Epithelial cell of esophagus (primary cell): ENCODE data around the gene IMPDH1.

Source experiments
- DNase-seq: peaks from one replicate; pipeline ENCODE4 v3.0.0; 2010; ENCODE audit warnings: low read depth
- H3K4me3 ChIP-seq: 2 replicates; pipeline ENCODE4 v1.5.1; 2011; ENCODE audit warnings: mild to moderate bottlenecking, low read length, control low read depth
- CTCF ChIP-seq: IDR thresholded peaks from 2 replicates; pipeline ENCODE4 v1.5.1; 2011; ENCODE audit warnings: low read depth, mild to moderate bottlenecking, low read length, control low read depth, inconsistent platforms; ENCODE audit not compliant: insufficient read depth; ENCODE audit errors: missing control alignments

Gene IMPDH1

DNA sequence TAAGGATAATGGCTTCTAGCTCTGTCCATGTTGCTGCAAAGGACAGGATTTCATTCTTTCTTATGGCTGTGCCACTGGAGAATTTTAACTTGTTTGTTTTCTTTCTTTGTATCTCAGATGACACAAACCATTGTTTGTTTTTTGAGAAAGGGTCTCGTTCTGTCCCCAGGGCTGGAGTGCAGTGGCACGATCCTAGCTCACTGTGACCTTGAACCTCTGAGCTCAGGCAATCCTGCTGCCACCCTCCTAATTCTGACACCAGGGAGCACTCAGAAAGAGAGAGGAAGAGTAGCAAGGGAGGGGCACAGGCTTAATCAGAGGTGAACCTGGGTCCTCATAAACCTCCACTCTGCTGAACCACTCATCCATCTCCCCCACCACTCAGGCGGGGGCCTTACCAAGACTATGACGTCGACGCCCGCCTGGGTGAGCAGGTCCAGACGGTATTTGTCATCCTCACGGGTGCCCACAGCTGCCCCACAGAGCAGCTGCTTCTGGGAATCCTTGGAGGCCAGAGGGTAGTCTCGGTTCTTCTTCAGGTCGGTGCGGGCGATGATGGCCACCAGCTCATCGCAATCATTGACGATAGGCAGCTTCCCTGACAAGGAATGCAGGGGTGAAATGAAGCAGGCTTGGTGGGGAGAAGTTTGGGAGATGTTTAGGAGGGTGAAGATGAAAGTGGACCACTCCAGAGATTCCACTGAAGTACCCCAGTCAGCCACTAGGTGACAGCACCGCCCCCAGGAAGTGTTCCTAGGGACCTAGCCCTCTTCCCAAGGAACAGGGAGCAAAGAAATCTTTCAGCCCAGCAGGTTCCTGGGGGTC is 11.6 kb downstream of the IMPDH1 start:
- TF ChIP-seq CTCF: peak; percentile 95

GRCh38 chr7:128396357-128396756 is 13.4 kb downstream of the IMPDH1 start:
- no peak overlapping the region for H3K4me3 ChIP-seq
- DNase-seq: no peak
- TF ChIP-seq CTCF: no peak

More for the DNA sequence above, 11.6 kb downstream of the IMPDH1 start:
- DNase-seq: peak; percentile 48
- no peak overlapping the region for H3K4me3 ChIP-seq

DNA sequence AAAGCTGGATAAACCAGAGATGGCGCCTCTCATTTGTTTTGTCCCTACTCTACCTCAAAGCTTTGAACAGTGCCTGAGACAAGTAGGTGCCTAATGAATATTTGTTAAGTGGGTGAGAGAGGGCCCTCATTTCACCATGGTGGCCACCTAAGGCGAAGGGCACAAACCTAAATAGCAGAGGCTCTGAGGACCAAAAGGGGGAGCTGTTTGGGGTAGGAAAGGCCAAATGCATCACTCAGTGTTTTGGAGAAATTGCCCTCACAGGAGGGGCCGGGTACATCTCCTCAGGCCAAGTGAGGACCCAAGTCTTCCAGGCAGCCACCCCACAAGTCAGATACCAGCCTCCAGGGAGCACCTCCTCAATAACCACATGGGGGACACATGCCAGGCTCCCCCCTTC is 14.0 kb downstream of the IMPDH1 start:
- no peak overlapping the region for H3K4me3 ChIP-seq
- DNase-seq: no peak
- peak; percentile 6 for TF ChIP-seq CTCF

DNA sequence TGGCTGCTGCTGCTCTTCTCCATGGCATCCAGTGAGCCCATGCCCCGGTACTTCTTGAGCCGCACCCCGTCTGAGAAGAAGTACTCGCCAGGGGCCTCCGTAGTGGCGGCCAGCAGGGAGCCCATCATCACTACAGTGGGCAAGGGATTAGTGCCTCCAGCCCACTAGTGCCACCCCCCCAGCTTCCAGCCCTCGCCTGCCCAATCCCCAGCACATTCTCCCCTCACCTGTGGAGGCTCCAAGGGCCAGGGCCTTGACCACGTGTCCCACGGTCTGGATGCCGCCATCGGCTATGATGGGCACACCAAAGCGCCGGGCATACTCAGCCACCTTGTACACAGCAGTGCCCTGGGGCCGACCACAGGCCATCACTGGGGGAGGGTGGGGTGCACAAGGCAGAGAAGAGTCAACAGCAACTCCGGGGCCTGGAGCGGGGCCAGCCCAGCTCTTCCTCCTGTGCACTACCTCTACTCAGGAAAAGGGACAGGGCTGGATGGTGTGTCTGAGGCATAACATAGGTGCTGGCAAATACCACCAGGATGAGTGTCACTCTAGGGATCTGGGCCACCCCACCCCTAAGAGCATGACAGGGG is 14.8 kb downstream of the IMPDH1 start:
- TF ChIP-seq CTCF: no peak
- no peak overlapping the region for H3K4me3 ChIP-seq
- DNase-seq: no peak

GRCh38 chr7:128393526-128394330 is 16.1 kb downstream of the IMPDH1 start:
- no peak for TF ChIP-seq CTCF
- no peak overlapping the region for H3K4me3 ChIP-seq
- no peak for DNase-seq

DNA sequence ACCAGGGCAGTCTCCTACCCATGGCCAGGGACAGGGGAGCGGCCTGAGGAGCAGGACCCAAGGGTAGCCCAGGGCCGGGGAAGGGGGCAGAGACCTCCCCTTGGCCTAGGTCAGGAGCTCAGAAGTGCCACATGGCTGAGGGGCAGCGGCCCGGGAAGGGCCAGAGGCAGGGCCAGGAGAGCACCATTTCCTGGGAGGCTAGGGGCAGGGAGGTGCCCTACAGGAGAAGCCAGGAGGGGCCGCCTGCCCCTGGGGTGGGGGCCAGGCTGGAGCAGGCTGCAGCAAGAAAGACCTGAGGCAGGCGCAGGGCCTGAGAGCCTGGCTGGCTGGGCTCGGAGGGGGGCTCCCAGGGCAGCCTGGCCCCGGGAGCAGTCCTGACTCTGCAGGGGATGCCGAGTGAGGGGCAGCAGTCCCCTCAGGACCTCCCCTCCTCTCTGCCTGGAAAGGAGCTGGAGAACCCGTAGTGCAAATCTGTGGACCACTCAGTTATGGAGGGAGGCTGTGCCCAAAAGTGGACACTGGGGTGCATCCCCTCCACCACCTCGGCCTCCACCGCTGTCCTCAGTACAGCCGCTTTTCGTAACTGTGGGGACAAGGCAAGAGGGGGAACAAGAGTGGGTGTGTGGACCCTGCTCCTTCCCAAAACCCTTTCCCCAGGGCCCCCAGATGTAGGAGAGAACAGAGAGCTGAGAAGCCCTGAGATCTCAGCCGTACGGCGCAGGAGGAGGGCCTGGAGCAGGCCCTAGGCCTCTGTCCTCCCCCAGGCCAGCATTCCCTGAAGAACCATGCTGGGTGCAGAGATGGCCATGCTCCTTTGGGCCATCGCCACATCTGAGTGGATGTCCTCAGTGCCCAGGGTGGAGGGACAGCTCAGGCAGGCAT is 17.1 kb downstream of the IMPDH1 start:
- no peak for TF ChIP-seq CTCF
- no peak overlapping the region for H3K4me3 ChIP-seq
- DNase-seq: no peak
